Fibroblast of lung (primary cell): ENCODE results near the gene TMEM147.

Experiments used
- EZH2 ChIP-seq: IDR thresholded peaks from 2 replicates; pipeline ENCODE4 v1.5.1; 2012; ENCODE audit warnings: low read length, control low read depth, mild to moderate bottlenecking; ENCODE audit errors: missing control alignments
- TF ChIP-seq, protein P1 (sequence below), 2 donors: IDR thresholded peaks in 1 of 2; conservative IDR thresholded peaks in 1 of 2; 1 replicate in 1 of 2; 2 replicates in 1 of 2; pipeline ENCODE4 v1.5.1; 2011 to 2012; ENCODE audit warnings: low read length in 2 of 2, control low read depth in 1 of 2, inconsistent platforms in 1 of 2, low read depth in 1 of 2, mild to moderate bottlenecking in 1 of 2

GRCh38 chr19:35514282-35514809, 31.1 kb upstream of the TMEM147 start:
- TF ChIP-seq, protein P1, sequence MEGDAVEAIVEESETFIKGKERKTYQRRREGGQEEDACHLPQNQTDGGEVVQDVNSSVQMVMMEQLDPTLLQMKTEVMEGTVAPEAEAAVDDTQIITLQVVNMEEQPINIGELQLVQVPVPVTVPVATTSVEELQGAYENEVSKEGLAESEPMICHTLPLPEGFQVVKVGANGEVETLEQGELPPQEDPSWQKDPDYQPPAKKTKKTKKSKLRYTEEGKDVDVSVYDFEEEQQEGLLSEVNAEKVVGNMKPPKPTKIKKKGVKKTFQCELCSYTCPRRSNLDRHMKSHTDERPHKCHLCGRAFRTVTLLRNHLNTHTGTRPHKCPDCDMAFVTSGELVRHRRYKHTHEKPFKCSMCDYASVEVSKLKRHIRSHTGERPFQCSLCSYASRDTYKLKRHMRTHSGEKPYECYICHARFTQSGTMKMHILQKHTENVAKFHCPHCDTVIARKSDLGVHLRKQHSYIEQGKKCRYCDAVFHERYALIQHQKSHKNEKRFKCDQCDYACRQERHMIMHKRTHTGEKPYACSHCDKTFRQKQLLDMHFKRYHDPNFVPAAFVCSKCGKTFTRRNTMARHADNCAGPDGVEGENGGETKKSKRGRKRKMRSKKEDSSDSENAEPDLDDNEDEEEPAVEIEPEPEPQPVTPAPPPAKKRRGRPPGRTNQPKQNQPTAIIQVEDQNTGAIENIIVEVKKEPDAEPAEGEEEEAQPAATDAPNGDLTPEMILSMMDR (conservative IDR thresholded peaks at IDR 0.05 in 1 of 2, IDR thresholded peaks at IDR 0.05 in 1 of 2; ENCODE audit: low read depth in 1 of 2, low read length in 2 of 2): no peak
- TF ChIP-seq EZH2: no peak
